NCI-H524 (cell line): Measurements from ENCODE around the gene OSGEP.

ENCODE experiments used
- DNase-seq, 2 experiments: peaks; one replicate each; lab custom pipeline; 2025; lab: John Stamatoyannopoulos, UW

OSGEP gene

DNA sequence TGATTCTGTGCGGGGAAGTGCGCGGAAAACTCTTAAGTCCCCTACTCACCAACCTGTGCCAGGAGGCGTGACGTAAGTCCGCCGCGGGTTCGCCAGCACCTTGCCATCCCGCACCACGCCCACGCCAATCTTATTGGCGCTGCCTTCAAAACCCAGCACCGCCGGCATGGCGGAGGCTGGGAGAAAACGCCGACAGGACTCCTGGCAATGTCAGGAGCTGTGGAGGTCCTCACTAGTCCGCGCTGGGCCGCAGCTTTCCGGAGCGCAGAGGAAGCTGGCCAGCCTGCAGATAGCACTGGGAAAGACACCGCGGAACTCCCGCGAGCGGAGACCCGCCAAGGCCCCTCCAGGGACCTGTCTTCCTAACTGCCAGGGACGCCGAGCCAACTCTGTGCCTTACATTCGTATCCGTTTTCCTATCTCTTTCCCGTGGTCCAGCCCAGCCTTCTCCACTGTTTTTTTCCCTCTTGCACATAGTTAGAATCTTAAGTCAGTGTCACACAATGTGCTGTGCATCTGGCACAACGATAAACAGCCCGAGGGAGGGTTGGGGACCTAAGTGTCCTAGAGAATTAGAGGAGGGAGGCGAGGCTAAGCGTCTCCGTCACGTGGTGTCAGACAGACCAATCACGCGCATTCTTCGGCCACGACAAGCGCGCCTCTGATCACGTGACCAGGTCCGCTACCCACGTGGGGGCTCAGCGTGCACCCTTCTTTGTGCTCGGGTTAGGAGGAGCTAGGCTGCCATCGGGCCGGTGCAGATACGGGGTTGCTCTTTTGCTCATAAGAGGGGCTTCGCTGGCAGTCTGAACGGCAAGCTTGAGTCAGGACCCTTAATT is at the start of gene OSGEP, which contains the start of gene APEX1:
Gene OSGEP, minus strand, starts transcription at position 297 of the 839 bp plus-strand sequence. Its CDS starts 129 bp downstream, at position 168.
Gene APEX1, plus strand, starts transcription at position 711 of the 839 bp plus-strand sequence. CDS start 420 bp downstream, outside the sequence.
- DNase-seq: peak; percentile 100

DNA sequence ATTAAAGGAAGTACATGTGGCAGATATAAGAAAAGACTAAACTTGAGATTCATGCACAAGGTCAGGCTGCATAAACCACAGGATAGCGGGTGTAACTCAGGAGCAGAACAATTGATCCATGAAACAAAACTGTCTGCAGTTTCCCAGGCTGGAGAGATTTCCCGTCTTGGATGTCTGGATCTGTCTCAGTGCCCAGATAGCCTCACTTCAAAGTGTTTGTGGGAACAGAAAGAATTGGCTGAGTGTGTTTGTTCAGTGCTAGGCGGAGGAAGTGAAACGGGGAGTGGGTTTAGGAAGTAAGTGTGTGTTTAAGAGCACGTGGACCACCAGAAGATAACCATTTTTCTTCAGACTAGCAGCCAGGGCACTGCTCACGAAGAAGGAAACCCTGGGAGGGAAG is 49.3 kb upstream of the OSGEP start:
- no peak for DNase-seq

DNA sequence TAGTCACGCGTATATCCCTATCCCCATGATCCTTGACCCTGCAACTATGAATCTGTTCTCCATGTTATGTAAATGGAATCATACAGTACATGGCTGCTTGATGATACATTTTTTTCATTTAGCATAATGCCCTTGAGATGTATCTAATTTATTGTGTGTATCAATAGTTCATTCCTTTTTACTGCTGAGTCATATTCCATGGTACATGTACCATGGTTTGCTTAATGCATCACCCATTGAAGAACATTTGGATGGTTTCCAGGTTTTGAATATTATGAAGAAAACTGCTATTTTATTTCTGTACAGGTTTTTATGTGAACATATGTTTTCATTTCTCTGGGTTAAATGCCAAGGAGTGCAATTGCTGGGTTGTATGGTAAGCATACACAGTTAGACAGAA is 46.7 kb upstream of the OSGEP start:
- DNase-seq: no peak

DNA sequence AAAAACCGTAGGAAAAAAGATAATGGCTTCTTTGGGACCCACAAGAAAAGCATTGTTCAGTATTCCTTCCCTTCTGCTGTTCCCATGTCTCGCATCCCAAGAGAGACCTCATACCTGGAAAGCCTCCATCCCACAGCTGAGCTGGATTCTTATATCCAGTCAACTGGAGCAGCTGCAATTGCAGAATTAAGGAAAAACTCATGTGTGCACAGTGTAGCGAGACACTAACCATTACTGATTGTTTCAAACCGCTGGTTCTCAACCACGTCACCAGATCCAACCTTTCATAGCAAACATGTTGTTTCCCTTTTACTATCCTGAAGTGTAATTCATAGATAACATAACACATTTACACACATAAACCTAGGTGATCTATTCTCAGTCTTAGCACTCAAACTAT is 45.3 kb upstream of the OSGEP start:
- DNase-seq: no peak

DNA sequence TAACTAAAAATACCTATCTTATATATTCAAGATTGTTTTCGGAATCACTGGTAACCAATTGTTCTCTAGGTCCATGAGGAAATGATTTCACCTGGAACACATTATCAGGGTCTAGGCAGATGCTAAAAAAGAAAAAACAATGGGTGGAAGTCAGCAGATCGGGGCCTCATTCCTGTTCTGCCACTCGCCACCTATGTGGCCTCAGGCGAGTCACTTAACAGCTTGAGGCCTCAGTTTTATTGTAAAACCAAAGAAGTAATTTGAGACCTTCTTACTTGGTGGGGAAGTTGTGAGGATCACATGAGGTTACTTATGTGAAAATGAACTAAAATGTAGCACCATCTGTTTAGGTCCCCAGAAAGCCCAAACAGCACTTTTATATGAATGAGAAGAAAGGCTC is 44.5 kb upstream of the OSGEP start:
- DNase-seq: peak; percentile 65 to 93

DNA sequence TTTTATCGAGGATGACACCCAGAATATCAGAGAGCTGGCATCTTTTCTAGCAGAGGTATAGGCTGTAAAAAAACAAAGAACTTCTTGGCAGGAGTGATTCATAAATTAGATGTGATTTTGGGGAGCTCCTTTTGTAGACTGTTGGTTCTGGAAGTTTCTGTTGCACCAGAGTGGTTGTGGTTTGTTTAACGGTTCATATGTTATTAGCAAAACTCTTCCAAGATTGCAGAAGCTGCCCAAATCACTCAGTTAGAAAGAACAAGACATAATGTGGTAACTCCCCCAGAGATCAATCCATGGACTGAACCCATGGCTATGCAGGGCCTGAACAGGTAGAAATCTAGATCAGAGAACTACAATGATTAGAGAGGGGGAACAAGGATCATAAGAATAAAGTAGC is 44.0 kb upstream of the OSGEP start:
- no peak for DNase-seq

DNA sequence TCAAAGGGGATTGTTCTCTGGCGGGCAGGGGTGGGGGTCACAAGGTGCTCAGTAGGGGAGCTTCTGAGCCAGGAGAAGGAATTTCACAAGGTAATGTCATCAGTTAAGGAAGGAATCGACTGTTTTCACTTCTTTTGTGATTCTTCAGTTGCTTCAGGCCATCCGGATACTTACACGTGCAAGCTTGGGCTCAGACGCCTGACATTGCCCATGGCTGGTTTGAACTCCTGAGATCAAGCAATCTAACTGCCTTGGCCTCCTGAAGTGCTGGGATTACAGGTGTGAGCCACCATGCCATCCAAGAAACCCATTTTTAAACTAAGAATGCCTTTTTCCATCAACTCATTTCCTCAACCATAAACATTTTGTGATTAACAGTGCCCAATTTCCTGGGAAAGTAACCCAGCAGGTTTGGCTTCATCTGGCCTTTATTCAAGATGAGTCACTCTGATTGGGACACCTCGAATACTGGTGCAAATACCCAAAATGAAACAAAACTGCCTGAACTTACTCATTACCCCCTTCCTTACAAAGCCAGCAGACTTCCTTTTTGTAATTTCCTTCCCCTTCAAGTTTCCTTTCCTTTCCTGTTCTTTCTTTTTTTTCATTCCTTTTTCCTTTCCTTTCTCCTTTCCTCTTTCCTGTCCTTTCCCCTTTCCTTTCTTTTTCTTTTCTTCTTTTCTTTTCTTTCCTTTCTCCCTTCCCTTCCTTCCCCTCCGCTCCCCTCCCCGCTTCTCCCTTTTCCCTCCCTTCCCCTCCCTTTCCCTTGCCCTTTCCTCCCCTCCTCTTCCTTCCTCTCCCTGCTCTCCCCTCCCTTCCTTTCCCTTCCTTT is 40.5 kb upstream of the OSGEP start:
- no peak for DNase-seq

DNA sequence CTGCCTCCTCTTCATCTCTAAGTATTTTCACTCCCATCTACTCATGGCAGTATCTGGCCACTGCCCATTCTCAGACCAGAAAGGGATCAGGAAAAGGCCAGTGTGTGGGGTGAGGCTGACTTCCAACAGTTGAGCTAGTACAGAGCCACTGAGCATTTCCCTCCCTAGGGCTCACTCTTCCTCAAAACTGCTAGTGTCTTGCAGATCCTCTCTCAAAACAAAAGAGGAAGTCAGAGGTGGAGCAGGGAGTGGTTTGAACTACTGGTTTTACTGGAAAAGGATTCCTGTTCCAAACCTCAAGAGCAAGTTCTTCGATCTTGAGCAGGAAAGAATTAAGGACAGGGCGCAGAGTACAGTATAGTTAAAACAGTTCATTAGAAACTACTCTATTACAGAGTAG is 39.0 kb upstream of the OSGEP start:
- DNase-seq: no peak

DNA sequence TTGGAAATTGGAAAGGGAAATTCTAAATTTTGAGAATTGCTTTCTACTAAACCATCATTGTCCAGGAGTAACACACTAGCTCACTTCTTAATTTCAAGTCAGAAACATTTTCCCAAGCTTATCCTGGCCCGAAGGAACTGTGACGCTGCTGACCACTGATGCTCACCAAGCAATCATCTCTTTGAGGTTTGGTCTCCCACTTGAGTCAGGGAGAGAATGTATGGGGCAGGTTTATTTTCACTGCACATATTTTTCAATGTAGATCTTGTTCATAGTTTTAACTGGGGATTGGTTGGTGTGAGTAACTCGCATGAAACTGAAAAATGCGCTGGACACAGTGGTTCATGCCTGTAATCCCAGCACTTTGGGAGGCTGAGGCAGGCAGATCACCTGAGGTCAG is 37.9 kb upstream of the OSGEP start:
- DNase-seq: no peak

DNA sequence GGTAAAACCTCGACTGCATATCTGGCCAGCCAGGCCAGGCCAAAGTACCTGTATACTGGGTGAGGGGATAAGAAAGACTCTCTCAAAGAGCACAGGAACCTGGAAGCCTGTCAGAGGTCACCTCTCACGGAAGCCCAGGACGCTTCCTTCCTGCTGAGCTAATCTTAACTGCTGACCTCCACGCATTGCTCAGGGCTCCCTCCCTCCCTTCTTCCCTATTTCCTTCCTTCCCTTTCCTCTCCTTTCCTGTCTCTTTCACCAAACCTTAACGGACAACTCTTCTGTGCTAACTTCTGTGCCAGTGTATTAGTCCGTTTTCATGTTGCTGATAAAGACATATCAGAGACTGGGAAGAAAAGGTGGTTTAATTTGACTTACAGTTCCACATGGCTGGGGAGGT is 36.0 kb upstream of the OSGEP start:
- no peak for DNase-seq

DNA sequence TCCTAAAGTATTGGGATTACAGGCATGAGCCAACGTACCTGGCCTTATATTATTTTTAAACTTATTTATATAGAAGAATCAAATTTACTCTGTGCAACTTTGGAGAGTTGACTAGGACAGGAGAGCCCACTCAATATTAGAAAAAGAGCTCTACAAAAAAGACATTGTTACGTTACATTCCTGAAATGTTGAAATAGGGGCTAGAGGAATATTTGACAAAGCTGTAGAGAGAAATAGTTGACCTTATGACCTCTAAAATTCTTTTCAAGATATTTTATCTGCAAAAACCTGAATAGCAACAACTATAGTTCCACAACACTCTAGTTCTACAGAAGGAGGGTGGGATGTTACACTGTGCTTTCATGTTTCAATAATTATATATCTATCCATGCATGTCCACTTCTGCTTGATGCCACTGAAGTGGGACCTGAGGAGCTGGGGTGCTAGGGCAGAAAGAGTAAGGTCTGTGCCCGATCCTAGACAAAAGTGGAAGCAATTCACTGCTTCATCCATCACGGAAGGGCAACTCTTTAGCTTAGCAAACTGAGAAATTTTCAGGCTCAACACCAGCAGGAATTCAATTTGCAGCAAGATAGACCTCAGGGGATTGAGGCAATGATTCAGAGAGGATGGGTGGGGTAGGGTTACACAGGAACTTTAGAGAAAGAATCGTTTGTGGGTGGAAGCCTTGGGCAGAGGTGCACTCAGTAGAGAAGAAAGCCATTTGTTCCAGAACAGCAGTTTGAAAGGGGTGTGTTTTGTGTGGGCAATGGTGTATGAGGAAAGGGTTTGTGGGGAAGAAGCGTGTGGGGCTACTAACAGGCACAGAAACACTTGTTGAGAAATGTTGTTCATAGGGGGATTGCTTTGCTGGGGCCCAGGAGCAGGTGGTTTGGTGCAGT is 34.7 kb upstream of the OSGEP start:
- no peak for DNase-seq

DNA sequence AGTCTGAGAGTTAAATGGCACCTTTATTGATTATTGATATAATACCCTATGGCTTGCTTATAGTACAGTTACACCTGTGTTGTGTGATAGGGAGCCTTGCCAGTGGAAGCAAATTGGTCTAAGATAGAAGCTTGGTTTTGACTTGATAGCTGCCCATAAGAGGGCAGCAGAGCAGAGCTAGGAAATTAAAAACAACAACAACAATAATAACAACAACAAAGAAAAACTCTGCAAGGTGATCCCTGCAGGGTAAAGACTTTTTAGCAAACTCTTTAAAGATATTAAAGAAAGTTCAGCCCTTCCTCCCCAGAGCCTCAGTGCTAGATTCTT is 32.7 kb upstream of the OSGEP start:
- DNase-seq: no peak

DNA sequence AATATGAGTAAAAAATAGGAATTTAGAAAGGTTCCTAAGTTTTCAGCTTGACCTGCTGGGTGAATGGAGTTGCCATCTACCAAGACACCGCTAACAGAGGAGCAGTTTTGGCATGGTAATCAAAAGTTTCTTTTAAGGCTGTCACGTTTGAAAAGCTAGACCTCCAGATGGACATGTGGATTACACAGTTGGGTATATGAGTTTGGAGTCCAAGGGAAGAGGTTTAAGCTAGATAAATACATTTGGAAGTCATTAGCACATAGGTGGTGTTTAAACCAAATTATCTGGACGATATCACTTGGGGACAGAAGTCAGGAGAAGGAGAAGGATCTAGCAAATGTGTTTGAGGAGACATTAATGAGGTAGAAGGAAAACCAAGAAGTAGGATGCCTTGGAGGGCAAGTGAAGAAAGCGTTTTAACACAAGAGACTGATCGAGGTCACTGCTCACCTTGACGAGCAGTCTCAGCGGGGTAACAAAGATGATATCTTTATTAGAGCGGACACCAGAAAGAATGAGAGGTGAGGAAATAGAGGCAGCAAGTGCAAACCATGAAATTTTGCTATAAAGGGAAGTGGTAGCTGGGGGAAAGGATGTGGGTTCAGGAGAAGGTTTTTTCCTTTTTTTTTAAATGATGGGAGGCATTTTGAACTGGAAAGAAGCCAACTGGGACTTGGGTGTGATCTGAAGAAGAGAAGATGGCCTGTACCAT is 32.2 kb upstream of the OSGEP start:
- DNase-seq: no peak

DNA sequence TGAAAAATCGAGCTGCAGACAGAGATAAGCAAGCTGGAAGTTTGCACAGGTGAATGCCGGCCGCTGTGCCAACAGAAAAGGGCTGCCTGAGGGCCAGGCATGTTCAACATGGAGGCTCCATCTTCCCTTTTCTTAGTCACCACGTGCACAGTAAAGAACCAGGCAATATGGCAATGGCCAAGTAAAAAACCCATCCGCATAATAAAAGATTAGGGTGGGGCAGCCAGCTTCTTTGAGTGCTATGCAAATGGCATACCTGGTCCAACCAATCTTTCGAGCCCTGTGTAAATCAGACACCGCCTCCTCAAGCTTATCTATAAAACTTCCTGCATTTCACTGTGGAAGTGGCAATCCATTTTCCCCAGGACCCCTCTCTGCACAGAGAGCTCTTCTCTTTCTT is 31.3 kb upstream of the OSGEP start:
- no peak for DNase-seq

DNA sequence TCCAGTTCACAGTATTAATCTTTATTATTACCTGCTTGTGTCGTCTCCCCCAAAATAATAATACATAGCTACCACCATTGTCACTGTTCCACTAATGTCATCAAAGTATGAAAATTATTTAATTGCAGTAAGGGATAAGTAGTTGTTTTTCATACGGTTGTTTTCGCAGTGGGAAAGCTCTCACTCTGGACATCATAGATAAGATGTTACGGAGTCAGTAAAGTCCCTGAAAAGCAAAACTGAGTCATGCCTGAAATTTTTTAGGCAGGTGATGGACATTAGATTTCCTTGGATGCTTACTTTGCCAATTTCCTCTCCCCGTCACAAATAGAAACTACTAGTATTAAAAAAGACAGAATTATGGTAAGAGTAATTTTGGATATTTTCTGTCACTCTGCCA is 27.8 kb upstream of the OSGEP start:
- no peak for DNase-seq

DNA sequence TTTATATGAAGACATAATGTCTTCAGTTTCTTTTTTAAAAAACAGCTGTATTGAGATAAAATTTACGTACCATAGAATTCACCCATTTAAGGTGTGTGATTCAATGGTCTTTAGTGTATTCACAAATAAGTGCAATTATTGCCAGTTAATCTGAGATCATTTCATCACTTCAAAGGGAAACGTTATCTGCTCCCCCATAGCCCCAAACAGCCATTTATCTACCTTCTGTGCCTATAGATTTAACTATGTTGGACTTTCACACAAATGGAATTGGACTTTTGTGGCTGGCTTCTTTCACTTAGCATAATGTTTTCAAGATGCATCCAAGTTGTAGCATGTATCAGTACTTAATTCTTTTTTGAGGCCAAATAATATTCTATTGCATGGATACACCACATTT is 24.3 kb upstream of the OSGEP start:
- no peak for DNase-seq

DNA sequence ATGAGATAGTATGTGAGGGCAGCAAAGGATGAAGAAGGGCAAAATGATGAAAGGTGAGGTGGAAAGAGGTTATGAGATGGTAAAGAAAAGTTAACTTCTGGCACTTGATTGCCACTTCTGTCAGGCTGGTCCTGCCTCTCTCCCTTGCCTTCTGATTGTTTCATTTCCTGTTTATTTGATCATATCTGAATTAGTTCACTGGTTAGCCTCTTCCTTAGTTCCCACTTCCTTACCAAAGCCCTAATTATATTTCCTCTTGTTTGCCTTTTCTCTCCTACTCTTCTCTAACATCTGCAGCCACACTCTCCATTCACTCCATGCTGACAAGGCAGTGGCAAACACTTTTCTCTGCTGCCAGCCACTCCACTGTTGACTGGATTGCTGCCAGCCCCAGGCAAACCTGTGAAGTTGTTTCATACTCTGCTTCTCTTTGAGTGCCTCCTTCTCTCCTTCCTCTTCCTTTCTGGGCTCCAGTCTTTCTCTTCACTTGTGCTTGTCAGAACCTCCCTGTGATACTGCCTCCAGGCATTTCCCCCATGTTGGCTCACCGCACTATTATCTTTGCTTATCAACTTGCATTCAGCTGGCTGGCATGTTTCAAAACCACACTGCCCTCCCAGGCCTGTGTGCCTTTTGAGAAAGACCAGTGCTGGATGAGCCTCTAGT is 22.7 kb upstream of the OSGEP start:
- DNase-seq: no peak

DNA sequence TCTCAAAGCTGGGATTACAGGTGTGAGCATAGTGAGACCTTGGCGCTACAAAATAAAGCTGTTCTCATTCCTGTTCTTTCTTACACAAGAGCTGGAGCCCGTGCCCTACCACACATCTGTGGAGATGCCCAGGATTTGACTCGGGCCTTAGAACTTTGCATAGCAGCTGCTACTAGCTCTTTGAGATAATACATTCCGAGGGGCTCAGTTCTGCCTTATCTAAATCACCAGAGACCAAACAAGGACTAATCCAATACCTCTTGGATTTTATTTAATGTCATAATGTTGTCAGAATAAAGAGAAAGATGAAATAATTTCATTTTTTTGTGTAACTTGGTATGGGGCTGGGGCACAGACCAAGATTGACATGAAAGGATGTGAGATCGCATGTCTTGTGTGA is 22.2 kb upstream of the OSGEP start:
- no peak for DNase-seq

DNA sequence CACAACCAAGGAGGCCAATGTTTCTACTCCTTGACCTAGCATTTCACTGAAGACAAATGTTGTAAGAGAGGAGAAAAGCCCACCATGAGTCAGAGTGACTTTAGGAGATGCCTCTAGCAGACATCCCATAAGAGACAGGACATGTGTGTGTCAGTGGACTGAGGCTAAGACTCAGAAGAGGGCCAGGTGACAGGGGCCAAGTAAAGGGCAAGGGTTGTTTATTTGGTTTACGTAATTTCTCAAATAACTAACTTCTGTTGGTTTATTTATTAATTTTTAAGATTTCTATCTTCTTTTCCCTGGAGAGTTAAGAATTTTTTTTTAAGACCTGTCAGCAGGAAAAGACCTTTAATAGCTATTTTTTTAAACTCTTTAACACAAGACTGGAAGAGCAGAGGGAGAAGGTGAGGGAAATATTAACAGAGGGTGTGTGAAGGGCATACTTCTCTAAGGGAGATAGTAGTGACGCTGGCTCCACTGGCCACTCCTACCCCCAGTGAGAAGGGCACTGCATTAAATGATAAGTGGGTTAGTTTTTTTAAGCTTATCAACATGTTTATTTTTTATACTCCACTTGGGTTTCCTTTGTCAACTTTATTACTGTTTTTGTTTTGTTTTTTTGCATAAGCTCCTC is 18.0 kb upstream of the OSGEP start:
- no peak for DNase-seq

DNA sequence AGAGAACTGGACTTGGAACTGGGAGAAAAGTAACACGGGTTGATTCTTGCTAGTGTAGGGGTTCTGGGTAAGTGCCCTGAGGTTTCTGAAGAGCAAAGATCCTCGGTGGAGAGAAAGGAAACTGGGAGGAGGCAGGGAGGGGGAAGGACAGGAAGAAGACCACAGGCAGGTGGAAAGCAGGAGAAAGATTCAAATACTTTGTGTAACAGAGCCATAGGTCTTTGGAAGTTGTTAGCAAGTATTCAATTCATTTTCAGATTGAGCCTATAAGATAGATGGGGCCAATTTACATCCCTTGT is 15.9 kb upstream of the OSGEP start:
- peak; percentile 14 to 38 for DNase-seq
